ENCODE data around the gene CPNE4. TPM values are rescaled to one million over a fixed set of nuclear protein-coding genes. Genes with fewer than 3 reads are reported as not detected.

The CPNE4 gene
- total RNA-seq, 1 experiment from 2014 or later, result not detected

GRCh38 chr3:131778526-131778925 is 256.3 kb downstream of the CPNE4 start:
- intact Hi-C loops (cut with micrococcal nuclease), result no loop called here
- CTCF ChIA-PET, result no interaction called here
- TF ChIP-seq EZH2 (IDR thresholded peaks at IDR 0.05; ENCODE audit: low read length, unreplicated experiment) (no peak), EZH2phosphoT487 (IDR thresholded peaks at IDR 0.05; ENCODE audit: borderline replicate concordance, low read length) (no peak), CTCF (conservative IDR thresholded peaks at IDR 0.05; ENCODE audit: low read depth, low read length) (no peak)
- no peak overlapping the region for H3K27ac ChIP-seq (ENCODE audit: low read length)
- H3K9me3 ChIP-seq (ENCODE audit: low read length), result no peaks in the 10 kb centered on the region
- no peaks in the 10 kb centered on the region for H3K27me3 ChIP-seq (ENCODE audit: low read length)
- H2AFZ ChIP-seq (ENCODE audit: low read length), result no peak overlapping the region
- H3F3A ChIP-seq (ENCODE audit: low read length, unreplicated experiment), result no peaks in the 10 kb centered on the region
- no peaks in the 10 kb centered on the region for H3K4me1 ChIP-seq (ENCODE audit: insufficient read depth, low read length)
- H3K9ac ChIP-seq (ENCODE audit: low read length), result no peak overlapping the region
- POLR2A ChIA-PET (ENCODE audit: unreplicated experiment), result no interaction called here
- DNase-seq (peak; percentile 33), ATAC-seq (no peak)
- no TSS peak for BruUV-seq (replicated peaks)
- H3K4me2 ChIP-seq (ENCODE audit: low read length), result no peak overlapping the region
- no peaks in the 10 kb centered on the region for H3K79me2 ChIP-seq (ENCODE audit: low read length)
- no peaks in the 10 kb centered on the region for H3K9me2 ChIP-seq (replicated peaks; ENCODE audit: low read length)
- H3K4me3 ChIP-seq (ENCODE audit: low read length), result no peak overlapping the region
- H4K20me1 ChIP-seq (ENCODE audit: low read length), result no peaks in the 10 kb centered on the region
- no peaks in the 10 kb centered on the region for H3K36me3 ChIP-seq (ENCODE audit: low read depth, low read length)

GRCh38 chr3:131775650-131776049 is 259.2 kb downstream of the CPNE4 start:
- POLR2A ChIA-PET (ENCODE audit: unreplicated experiment), result no interaction called here

More at GRCh38 chr3:131775650-131776049, 259.2 kb downstream of the CPNE4 start:
- no peak overlapping the region for H3K9ac ChIP-seq (ENCODE audit: low read length)
- H4K20me1 ChIP-seq (ENCODE audit: low read length), result no peaks in the 10 kb centered on the region
- no peak overlapping the region for H3K4me3 ChIP-seq (ENCODE audit: low read length)
- no peaks in the 10 kb centered on the region for H3F3A ChIP-seq (ENCODE audit: low read length, unreplicated experiment)
- H3K27ac ChIP-seq (ENCODE audit: low read length), result no peak overlapping the region
- ATAC-seq, result no peak
- H3K79me2 ChIP-seq (ENCODE audit: low read length), result no peaks in the 10 kb centered on the region
- intact Hi-C loops (cut with micrococcal nuclease), result no loop called here
- CTCF ChIA-PET, result no interaction called here
- H3K9me2 ChIP-seq (replicated peaks; ENCODE audit: low read length), result no peaks in the 10 kb centered on the region
- no peaks in the 10 kb centered on the region for H3K4me1 ChIP-seq (ENCODE audit: insufficient read depth, low read length)
- no peaks in the 10 kb centered on the region for H3K9me3 ChIP-seq (ENCODE audit: low read length)
- H3K4me2 ChIP-seq (ENCODE audit: low read length), result no peak overlapping the region
- TF ChIP-seq CTCF (conservative IDR thresholded peaks at IDR 0.05; ENCODE audit: low read depth, low read length), result no peak
- no peak for TF ChIP-seq EZH2phosphoT487 (IDR thresholded peaks at IDR 0.05; ENCODE audit: borderline replicate concordance, low read length)
- no peak for TF ChIP-seq EZH2 (IDR thresholded peaks at IDR 0.05; ENCODE audit: low read length, unreplicated experiment)
- DNase-seq, result no peak
- H2AFZ ChIP-seq (ENCODE audit: low read length), result no peak overlapping the region
- H3K36me3 ChIP-seq (ENCODE audit: low read depth, low read length), result no peaks in the 10 kb centered on the region
- no TSS peak for BruUV-seq (replicated peaks)
- H3K27me3 ChIP-seq (ENCODE audit: low read length), result no peaks in the 10 kb centered on the region
